GM19239 (cell line): Measurements from ENCODE around the gene MYO7B.
"Not testable (repeated sequence)": the region's sequence is repeated elsewhere in the genome, so short reads cannot be mapped to it uniquely, and the experiment has no call there.

Source experiments
- DNase-seq: peaks from one replicate; pipeline ENCODE4 v3.0.0; 2011; ENCODE audit warnings: low spot score; ENCODE audit not compliant: insufficient read length
- FAIRE-seq: peaks from 2 replicates; lab custom pipeline; 2011; peaks lifted over from hg19 to GRCh38; lab: Jason Lieb, UNC

MYO7B gene

GRCh38 chr2:127570282-127571250 is 35.1 kb downstream of the MYO7B start:
- no peak for DNase-seq
- FAIRE-seq, result no peak

DNA sequence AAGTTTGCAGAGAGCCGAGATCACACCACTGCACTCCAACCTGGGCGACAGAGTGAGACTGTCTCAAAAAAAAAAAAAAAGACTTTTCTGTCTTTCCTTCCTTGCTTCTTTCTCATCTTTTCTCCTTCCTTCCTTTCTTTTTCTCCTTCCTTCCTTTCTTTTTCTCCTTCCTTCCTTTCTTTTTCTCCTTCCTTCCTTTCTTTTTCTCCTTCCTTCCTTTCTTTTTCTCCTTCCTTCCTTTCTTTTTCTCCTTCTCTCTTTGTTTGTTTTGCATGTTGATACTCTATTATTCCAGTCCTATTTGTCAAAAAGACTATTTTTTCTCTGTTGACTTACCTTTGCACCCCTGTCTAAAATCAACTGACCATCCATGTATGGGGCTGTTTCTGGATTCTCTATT is 36.9 kb downstream of the MYO7B start:
- not testable (repeated sequence) for DNase-seq, FAIRE-seq

DNA sequence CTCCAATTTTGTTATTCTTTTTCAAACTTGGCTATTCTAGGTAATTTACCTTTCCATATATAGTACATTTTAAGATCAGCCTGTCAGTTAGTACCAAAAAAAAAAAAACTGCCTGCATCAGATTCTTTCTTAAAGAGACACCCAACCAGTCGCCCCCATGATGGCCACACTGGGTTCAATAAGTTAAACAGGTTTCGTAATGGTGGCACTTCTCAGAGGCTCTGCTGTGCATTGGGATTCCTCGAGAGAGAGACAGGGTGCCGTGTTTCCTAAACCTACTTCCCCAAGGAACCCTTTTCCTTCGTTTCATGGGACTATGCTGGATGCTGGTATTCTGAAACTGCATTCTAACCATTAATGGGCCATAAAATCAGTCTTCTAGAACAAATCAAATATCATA is 37.4 kb downstream of the MYO7B start:
- FAIRE-seq (no peak), DNase-seq (no peak)

DNA sequence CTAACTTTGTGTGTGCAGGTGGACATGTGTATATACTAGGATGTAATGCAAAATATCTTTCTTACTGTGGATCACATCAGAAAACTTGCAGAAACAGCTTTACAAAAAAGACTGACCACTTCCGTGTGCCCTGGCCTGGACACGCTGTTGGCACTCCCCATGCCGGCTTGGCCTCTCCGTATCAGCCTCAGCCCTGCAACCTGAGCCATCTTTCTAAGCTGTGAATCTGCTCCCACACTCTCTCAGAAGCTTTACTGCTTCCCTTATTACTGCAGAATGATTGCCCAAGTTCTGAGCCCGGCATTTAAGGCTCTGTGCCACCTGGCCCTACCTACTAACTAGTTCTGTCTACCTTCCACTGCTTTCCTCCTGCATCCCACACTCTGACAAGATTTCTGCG is 37.8 kb downstream of the MYO7B start:
- FAIRE-seq, result no peak
- no peak for DNase-seq

GRCh38 chr2:127573771-127574170 is 38.3 kb downstream of the MYO7B start:
- no peak for FAIRE-seq

GRCh38 chr2:127574656-127575055 is 39.2 kb downstream of the MYO7B start:
- DNase-seq (no peak), FAIRE-seq (no peak)

More at GRCh38 chr2:127573771-127574170, 38.3 kb downstream of the MYO7B start:
- DNase-seq, result no peak

GRCh38 chr2:127575185-127575765 is 39.8 kb downstream of the MYO7B start:
- peak; percentile 68 for FAIRE-seq
- DNase-seq, result no peak

- FAIRE-seq, result no peak
Observed at GRCh38 chr2:127575941-127576432, 40.5 kb downstream of the MYO7B start.

DNA sequence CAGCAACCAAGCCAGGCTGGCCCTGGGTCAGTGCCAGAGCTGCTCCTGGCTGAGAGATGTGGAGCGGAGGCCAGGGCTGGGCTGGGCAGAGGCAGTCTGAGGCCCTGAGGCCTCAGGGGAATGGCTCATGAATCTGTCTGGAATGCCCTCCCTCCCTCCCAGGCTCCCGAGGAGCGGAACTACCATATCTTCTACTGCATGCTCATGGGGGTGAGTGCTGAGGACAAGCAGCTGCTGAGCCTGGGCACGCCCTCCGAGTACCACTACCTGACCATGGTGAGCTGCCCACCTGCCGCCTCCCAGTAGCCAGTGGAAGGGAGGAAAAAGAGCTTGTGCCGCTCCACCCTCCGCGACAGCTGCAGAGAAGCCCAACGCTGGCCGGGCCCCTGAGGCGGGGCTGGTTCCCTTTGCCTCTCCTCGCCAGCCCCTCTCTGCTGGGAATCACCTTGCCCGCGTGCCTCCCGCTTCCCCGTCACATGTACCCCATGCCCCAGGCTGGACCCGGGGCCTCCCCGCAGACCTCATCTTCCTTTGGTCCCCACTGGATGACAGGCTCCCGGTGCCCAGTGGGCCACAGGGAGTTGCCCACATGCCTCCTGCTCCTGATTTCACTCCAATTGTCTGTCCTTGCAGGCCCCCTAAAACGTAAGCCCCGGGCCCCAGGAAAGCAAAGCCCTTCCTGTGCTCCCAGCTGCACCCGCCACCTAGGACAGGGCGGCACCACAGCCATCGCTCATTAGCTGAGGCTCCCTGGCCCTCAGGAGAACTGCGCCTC is 41.1 kb downstream of the MYO7B start:
- FAIRE-seq (no peak), DNase-seq (no peak)

More at GRCh38 chr2:127575941-127576432, 40.5 kb downstream of the MYO7B start:
- DNase-seq, result no peak

- DNase-seq (no peak), FAIRE-seq (no peak)
Observed at GRCh38 chr2:127577208-127577475, 41.7 kb downstream of the MYO7B start.

- DNase-seq (no peak), FAIRE-seq (no peak)
Observed at GRCh38 chr2:127577503-127577902, 42.0 kb downstream of the MYO7B start.

DNA sequence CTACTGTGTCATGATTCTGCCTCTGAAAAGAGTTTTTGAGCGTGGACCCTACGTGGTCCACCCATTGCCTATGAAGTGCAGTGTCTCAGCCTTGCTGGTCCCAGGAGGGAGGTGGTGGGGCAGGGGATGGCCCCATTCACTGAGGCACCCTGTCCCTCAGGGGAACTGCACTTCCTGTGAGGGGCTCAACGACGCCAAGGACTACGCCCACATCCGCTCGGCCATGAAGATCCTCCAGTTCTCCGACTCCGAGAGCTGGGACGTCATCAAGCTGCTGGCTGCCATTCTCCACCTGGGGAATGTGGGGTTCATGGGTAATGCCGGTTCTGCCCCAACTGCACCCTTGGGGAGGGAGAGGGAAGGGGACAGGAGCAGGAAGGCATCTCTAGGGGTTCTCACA is 42.5 kb downstream of the MYO7B start:
- peak; percentile 68 for FAIRE-seq
- DNase-seq, result peak; percentile 51

GRCh38 chr2:127578411-127578810 is 42.9 kb downstream of the MYO7B start:
- DNase-seq, result no peak
- FAIRE-seq, result peak; percentile 55

GRCh38 chr2:127579231-127579630 is 43.7 kb downstream of the MYO7B start:
- DNase-seq, result no peak
- FAIRE-seq, result no peak

DNA sequence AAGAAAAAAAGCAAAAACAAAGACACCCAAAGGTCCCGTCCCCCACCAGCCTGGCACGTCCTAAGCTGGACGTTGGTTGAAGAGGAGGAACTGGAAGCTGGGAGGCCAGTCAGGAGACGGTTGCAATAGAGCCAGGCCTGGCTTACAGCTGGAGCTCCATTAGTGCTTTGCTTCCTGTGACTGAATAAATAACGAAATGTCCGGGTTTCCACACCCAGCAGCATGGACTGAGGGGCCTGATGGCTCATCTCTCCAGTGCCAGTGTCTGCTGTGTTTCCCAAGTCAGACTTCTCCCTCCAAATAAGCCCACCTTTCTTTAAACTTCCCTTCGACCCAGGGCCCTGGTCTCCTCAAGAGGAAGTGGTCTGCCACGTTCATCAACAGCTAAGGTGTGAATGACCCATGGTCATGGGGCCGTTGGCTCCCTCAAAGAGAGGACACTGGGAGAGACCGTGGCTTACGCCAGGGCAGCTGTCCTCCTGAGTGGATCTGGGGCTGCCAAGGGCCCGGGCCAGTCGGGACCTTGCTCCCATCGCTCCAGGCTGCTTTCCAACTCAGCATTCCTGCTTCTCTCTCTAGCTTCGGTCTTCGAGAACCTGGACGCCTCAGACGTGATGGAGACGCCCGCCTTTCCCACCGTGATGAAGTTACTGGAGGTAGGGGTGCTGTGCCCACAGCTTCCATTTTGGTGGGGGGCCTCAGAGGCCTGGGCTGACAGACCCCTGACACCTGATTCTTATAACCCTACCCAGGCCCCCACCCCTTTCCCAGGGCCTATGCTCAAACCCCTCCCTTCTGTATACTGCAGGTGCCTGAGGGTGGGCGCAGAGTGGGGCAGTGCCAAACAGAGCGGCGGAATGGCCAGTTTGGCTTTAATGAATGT is 44.9 kb downstream of the MYO7B start:
- FAIRE-seq (no peak), DNase-seq (no peak)

GRCh38 chr2:127581050-127581345 is 45.5 kb downstream of the MYO7B start:
- FAIRE-seq, result no peak

GRCh38 chr2:127581516-127582490 is 46.3 kb downstream of the MYO7B start:
- no peak for DNase-seq
- no peak for FAIRE-seq

More at GRCh38 chr2:127581050-127581345, 45.5 kb downstream of the MYO7B start:
- DNase-seq, result no peak

GRCh38 chr2:127582863-127583861 is 47.7 kb downstream of the MYO7B start:
- no peak for DNase-seq
- FAIRE-seq, result no peak
